CD1c-positive myeloid dendritic cell (primary cell): Measurements from ENCODE around the gene CADM3.
A peak's percentile ranks its signal among the peaks of the same experiment; 100 is the strongest.

Experiments
- DNase-seq: peaks from one replicate; pipeline ENCODE4 v3.0.0-alpha.2; 2016; ENCODE audit errors: extremely low spot score

CADM3 gene

GRCh38 chr1:159171254-159171687 lies at the start of gene CADM3:
Gene CADM3 (plus strand): TSS chr1:159171615. CDS start chr1:159171766, 151 bp downstream.
- no peak for DNase-seq

GRCh38 chr1:159122005-159122621 lies 49.3 kb upstream of the CADM3 start:
- DNase-seq: peak; percentile 25

GRCh38 chr1:159123587-159123986 lies 47.8 kb upstream of the CADM3 start:
- DNase-seq: no peak

GRCh38 chr1:159132271-159132881 lies 39.0 kb upstream of the CADM3 start:
- DNase-seq: peak; percentile 79

- DNase-seq: no peak
These were observed 30.9 kb upstream of the CADM3 start for GRCh38 chr1:159140474-159140873.

- no peak for DNase-seq
These were observed 29.6 kb upstream of the CADM3 start for GRCh38 chr1:159141584-159142390.

- no peak for DNase-seq
These were observed 29.1 kb upstream of the CADM3 start for GRCh38 chr1:159142391-159142663.

GRCh38 chr1:159142726-159143510 lies 28.5 kb upstream of the CADM3 start:
- DNase-seq: no peak

- DNase-seq: no peak
These were observed 26.8 kb upstream of the CADM3 start for GRCh38 chr1:159144571-159144970.

- DNase-seq: no peak
These were observed 24.4 kb upstream of the CADM3 start for GRCh38 chr1:159146980-159147379.

- DNase-seq: peak; percentile 29
These were observed 19.4 kb upstream of the CADM3 start for GRCh38 chr1:159152031-159152430.

- DNase-seq: peak; percentile 86
These were observed 10.3 kb upstream of the CADM3 start for GRCh38 chr1:159161001-159161718.

GRCh38 chr1:159161719-159162026 lies 9.7 kb upstream of the CADM3 start:
- no peak for DNase-seq

GRCh38 chr1:159162516-159163265 lies 8.7 kb upstream of the CADM3 start:
- peak; percentile 51 for DNase-seq

- no peak for DNase-seq
These were observed 7.7 kb upstream of the CADM3 start for GRCh38 chr1:159163614-159164228.

- DNase-seq: no peak
These were observed 3.4 kb upstream of the CADM3 start for GRCh38 chr1:159168043-159168442.

- no peak for DNase-seq
These were observed 776 bp upstream of the CADM3 start for GRCh38 chr1:159170639-159171038.

- no peak for DNase-seq
These were observed 480 bp downstream of the CADM3 start for GRCh38 chr1:159171688-159172501.

- peak; percentile 7 for DNase-seq
These were observed 1.3 kb downstream of the CADM3 start for GRCh38 chr1:159172614-159173291.
